MM.1S (cell line): ENCODE results near the gene PSMD1.

Source experiments
- DNase-seq: peaks from one replicate; pipeline ENCODE4 v3.0.0-alpha.2; 2015
- H2AFZ ChIP-seq: fragments of 300-600 bp; sonication (generic); 2 replicates; pipeline ENCODE4 v1.6.0; 2016; ENCODE audit warnings: antibody characterized with exemption, low read length
- H3F3A ChIP-seq: fragments of 300-600 bp; sonication (generic); 2 replicates; pipeline ENCODE4 v1.6.1; 2016; ENCODE audit warnings: mild to moderate bottlenecking, antibody characterized with exemption, low read length, moderate library complexity, mixed read lengths; ENCODE audit not compliant: insufficient read depth
- H3K27ac ChIP-seq: fragments of 300-600 bp; sonication (generic); 2 replicates; pipeline ENCODE4 v1.5.1; 2016; ENCODE audit warnings: mild to moderate bottlenecking, low read length
- H3K27me3 ChIP-seq: fragments of 300-600 bp; sonication (generic); replicated peaks from 2 replicates; pipeline ENCODE4 v1.6.0; 2016; ENCODE audit warnings: low read length; ENCODE audit not compliant: insufficient read depth
- H3K36me3 ChIP-seq: fragments of 300-600 bp; sonication (generic); replicated peaks from 2 replicates; pipeline ENCODE4 v1.6.1; 2016; ENCODE audit warnings: mild to moderate bottlenecking, low read length, mixed read lengths; ENCODE audit not compliant: insufficient read depth
- H3K4me1 ChIP-seq: fragments of 300-600 bp; sonication (generic); 2 replicates; pipeline ENCODE4 v1.6.1; 2016; ENCODE audit warnings: low read length, mixed read lengths
- H3K4me2 ChIP-seq: fragments of 300-600 bp; sonication (generic); 2 replicates; pipeline ENCODE4 v1.6.0; 2016; ENCODE audit warnings: low read depth, low read length
- H3K4me3 ChIP-seq: fragments of 300-600 bp; sonication (generic); 2 replicates; pipeline ENCODE4 v1.5.1; 2016; ENCODE audit warnings: low read length, mixed read lengths
- H3K79me2 ChIP-seq: fragments of 300-600 bp; sonication (generic); 2 replicates; pipeline ENCODE4 v1.6.1; 2016; ENCODE audit warnings: mixed run types, low read length, mixed read lengths
- H3K9ac ChIP-seq: fragments of 300-600 bp; sonication (generic); 2 replicates; pipeline ENCODE4 v1.6.1; 2016; ENCODE audit warnings: low read length, mixed read lengths
- H3K9me2 ChIP-seq: fragments of 300-600 bp; sonication (generic); replicated peaks from 2 replicates; pipeline ENCODE4 v1.6.1; 2016; ENCODE audit warnings: mild to moderate bottlenecking, low read length, mixed read lengths; ENCODE audit not compliant: insufficient read depth
- H3K9me3 ChIP-seq: fragments of 300-600 bp; sonication (generic); replicated peaks from 2 replicates; pipeline ENCODE4 v1.6.1; 2016; ENCODE audit warnings: mild to moderate bottlenecking, low read length, mixed read lengths; ENCODE audit not compliant: insufficient read depth
- H4K20me1 ChIP-seq: fragments of 300-600 bp; sonication (generic); 2 replicates; pipeline ENCODE4 v1.6.1; 2016; ENCODE audit warnings: mild to moderate bottlenecking, low read length, moderate library complexity, mixed read lengths; ENCODE audit not compliant: insufficient read depth
- EZH2 ChIP-seq: fragments of 300-600 bp; sonication (generic); optimal IDR thresholded peaks from 2 replicates; pipeline ENCODE3; 2017; ENCODE audit warnings: low read depth, mild to moderate bottlenecking, antibody characterized with exemption, low read length, mixed read lengths
- EZH2phosphoT487 ChIP-seq: fragments of 300-600 bp; sonication (generic); IDR thresholded peaks from 2 replicates; pipeline ENCODE4 v1.6.1; 2018; ENCODE audit warnings: antibody characterized with exemption, low read length
- TF ChIP-seq, protein P1 (sequence below): fragments of 300-600 bp; sonication (generic); IDR thresholded peaks from 2 replicates; pipeline ENCODE4 v1.5.1; 2016; ENCODE audit warnings: antibody characterized with exemption, low read length, mixed read lengths

Gene PSMD1

DNA sequence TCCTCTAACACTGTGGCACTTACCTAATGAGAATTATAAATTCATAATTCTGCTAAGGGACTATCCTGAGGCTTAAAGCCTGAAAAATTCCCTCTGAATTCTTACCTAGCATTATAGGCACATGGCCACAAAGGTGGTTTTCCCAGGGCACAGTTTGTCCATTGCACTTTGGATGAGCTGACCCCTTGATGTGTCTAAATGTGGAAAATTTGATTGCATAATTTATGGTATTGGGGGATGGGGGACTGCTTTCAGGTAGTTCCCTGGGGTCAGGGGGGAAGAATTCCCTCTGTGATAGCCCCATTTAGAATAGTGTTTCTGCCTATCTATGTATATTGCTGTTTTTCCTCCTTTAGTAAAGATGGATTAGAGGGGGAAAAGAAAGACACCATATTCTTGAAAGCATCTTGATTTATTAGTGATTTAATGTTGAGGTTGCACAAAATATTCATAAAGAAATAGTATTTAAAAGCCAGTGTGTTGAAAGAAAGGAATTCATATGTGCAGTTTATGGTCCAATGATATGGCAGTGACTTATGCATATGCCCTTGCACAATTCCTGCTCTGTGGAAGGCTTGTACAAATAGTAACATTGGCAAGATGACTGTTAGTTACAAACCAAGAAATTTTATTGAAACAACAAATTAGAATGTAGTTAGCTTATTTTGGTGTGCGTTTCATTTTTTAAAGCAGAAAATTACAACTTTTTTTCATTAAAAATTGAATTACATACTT is 76.9 kb downstream of the PSMD1 start:
- Histone ChIP-seq H3K36me3 (0 out of 2 replicates have a peak, but pooled peaks cover under 1% of the 10 kb centered on the region), H3K4me2 (no peak overlapping the region), H3K27me3 (no peaks in the 10 kb centered on the region), H3F3A (no peaks in the 10 kb centered on the region), H3K4me3 (no peak overlapping the region), H3K27ac (no peak overlapping the region), H3K9ac (no peak overlapping the region), H3K9me3 (no peaks in the 10 kb centered on the region), H3K79me2 (peaks cover 60% of the 10 kb centered on the region), H4K20me1 (no peaks in the 10 kb centered on the region; the same call in 1 of the 2 replicates), H2AFZ (no peak overlapping the region), H3K4me1 (no peaks in the 10 kb centered on the region), H3K9me2 (no peaks in the 10 kb centered on the region)
- DNase-seq, result no peak
- TF ChIP-seq EZH2phosphoT487 (no peak), EZH2 (no peak)
- TF ChIP-seq, protein P1, sequence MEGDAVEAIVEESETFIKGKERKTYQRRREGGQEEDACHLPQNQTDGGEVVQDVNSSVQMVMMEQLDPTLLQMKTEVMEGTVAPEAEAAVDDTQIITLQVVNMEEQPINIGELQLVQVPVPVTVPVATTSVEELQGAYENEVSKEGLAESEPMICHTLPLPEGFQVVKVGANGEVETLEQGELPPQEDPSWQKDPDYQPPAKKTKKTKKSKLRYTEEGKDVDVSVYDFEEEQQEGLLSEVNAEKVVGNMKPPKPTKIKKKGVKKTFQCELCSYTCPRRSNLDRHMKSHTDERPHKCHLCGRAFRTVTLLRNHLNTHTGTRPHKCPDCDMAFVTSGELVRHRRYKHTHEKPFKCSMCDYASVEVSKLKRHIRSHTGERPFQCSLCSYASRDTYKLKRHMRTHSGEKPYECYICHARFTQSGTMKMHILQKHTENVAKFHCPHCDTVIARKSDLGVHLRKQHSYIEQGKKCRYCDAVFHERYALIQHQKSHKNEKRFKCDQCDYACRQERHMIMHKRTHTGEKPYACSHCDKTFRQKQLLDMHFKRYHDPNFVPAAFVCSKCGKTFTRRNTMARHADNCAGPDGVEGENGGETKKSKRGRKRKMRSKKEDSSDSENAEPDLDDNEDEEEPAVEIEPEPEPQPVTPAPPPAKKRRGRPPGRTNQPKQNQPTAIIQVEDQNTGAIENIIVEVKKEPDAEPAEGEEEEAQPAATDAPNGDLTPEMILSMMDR, result no peak

DNA sequence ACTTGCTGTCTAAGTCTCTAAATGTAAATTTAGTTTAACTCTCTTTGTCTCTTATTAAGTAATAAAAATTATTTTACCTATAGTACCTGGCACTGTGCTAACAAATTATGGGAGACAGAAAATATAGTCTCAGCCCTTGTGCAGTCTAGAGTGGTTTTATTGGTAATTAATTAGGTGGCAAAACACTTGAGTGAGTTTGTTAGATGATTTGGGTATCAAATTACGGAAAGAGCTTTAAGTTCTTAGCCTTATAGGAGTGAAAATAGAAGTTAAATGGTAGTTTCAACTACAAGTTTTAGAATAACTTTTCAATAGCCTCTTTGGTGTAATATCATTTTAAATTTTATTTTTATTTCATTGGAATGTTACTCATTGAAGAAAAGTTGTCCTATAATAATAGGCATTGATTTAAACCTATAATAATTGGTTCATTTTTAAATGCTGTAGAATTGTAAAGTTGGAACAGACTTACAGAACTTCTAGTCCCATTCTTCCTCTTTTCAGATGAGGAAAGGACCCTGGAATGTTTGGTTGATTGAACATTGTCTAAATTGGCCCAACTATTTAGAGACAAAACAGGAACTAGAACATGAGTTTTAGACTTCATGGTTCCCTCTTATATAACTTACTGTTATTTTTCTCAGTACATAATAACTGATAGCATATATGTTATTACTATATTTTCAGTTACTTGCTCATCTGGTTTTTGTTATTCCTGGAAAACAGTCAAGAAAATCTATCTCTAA is 78.4 kb downstream of the PSMD1 start:
- no peaks in the 10 kb centered on the region for H3K9me2 ChIP-seq
- no peak for TF ChIP-seq EZH2
- TF ChIP-seq, protein P1, result no peak
- TF ChIP-seq EZH2phosphoT487, result no peak
- DNase-seq, result no peak
- H3K27me3 ChIP-seq, result no peaks in the 10 kb centered on the region
- H3F3A ChIP-seq, result no peaks in the 10 kb centered on the region
- no peak overlapping the region for H2AFZ ChIP-seq
- H3K27ac ChIP-seq, result no peak overlapping the region
- no peak overlapping the region for H3K9ac ChIP-seq
- H3K79me2 ChIP-seq, result peaks cover 51% of the 10 kb centered on the region
- H3K4me3 ChIP-seq, result no peak overlapping the region
- H3K4me2 ChIP-seq, result no peak overlapping the region
- H3K4me1 ChIP-seq, result no peaks in the 10 kb centered on the region
- H3K9me3 ChIP-seq, result no peaks in the 10 kb centered on the region
- H3K36me3 ChIP-seq, result peaks cover 3% of the 10 kb centered on the region; the same call in 1 of the 2 replicates
- H4K20me1 ChIP-seq, result no peaks in the 10 kb centered on the region; the same call in 1 of the 2 replicates

DNA sequence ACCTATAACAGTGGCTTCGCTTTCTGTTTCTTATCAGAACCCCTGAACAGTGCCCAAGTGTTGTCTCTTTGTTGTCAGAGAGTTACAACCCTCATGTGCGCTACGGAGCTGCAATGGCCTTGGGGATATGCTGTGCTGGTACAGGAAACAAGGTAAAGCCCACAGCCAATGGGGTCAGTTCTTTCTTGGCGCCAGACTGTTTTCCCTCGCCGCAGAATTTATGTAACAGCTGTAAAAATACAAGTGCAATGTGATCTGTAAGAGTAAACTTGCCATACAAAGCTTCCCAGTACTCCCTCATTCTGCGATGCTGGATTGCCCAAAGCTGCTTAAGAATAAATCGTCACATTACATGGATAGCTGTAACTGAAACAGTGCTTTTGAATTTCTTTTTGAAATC is 82.0 kb downstream of the PSMD1 start:
- Histone ChIP-seq H2AFZ (no peak overlapping the region), H3K9me3 (no peaks in the 10 kb centered on the region), H3K79me2 (peaks cover 30% of the 10 kb centered on the region), H3K36me3 (peaks cover 3% of the 10 kb centered on the region; the same call in 1 of the 2 replicates), H3K4me3 (no peak overlapping the region), H3F3A (no peaks in the 10 kb centered on the region), H3K9ac (no peak overlapping the region), H3K4me1 (no peaks in the 10 kb centered on the region), H3K27me3 (no peaks in the 10 kb centered on the region), H4K20me1 (no peaks in the 10 kb centered on the region; the same call in 1 of the 2 replicates), H3K4me2 (no peak overlapping the region), H3K9me2 (no peaks in the 10 kb centered on the region), H3K27ac (no peak overlapping the region)
- no peak for DNase-seq
- TF ChIP-seq, protein P1, result no peak
- TF ChIP-seq EZH2phosphoT487 (no peak), EZH2 (no peak)
